ENCODE measurements around the gene PDF. TPM values are rescaled to one million over a fixed set of nuclear protein-coding genes. Genes with fewer than 3 reads are reported as not detected.

Gene PDF
- total and polyA plus RNA-seq, 2 of the 13 experiments (the other 11 are each of a cell fraction or from before 2014, with no cell fraction given): 12.4 to 48.8 TPM

- TF ChIP-seq RNF2 (conservative IDR thresholded peaks at IDR 0.05; ENCODE audit: low read depth) (peak; percentile 92), TAF15 (IDR thresholded peaks at IDR 0.05; ENCODE audit: low read depth, low read length, poor library complexity, severe bottlenecking) (peak; percentile 27), REPIN1 (CRISPR knock-in tag; IDR thresholded peaks at IDR 0.05; ENCODE audit: borderline replicate concordance, low read depth) (peak; percentile 82; the same call in 1 of the 2 replicates), ZFY (CRISPR knock-in tag; IDR thresholded peaks at IDR 0.05) (peak; percentile 94), KLF9 (CRISPR knock-in tag; IDR thresholded peaks at IDR 0.05; ENCODE audit: low read depth) (peak; percentile 50; the same call in 1 of the 2 replicates), ZNF468 (CRISPR knock-in tag; IDR thresholded peaks at IDR 0.05) (no peak), ZNF543 (CRISPR knock-in tag; IDR thresholded peaks at IDR 0.05) (peak; percentile 65; the same call in 1 of the 2 replicates), CSRNP1 (CRISPR knock-in tag; IDR thresholded peaks at IDR 0.05) (peak; percentile 98), GATAD2A (CRISPR knock-in tag; IDR thresholded peaks at IDR 0.05) (peak; percentile 88), ZNF564 (CRISPR knock-in tag; IDR thresholded peaks at IDR 0.05) (0 out of 2 replicates have a peak, but pooled peaks have one; percentile 22), KLF16 (CRISPR knock-in tag; IDR thresholded peaks at IDR 0.05) (peak in 1 of 2 experiments; percentile 96; a peak in 2 of 4 replicates), ZNF777 (CRISPR knock-in tag; IDR thresholded peaks at IDR 0.05) (peak; percentile 61), ZNF101 (CRISPR knock-in tag; IDR thresholded peaks at IDR 0.05; ENCODE audit: borderline replicate concordance, low read depth) (peak; percentile 45; the same call in 1 of the 2 replicates), SRSF1 (optimal IDR thresholded peaks at IDR 0.05; ENCODE audit: low read depth, low read length) (peak; percentile 93), GABPA (IDR thresholded peaks at IDR 0.05; ENCODE audit: low read depth, low read length) (peak; percentile 89), GABPA (CRISPR knock-in tag; IDR thresholded peaks at IDR 0.05; ENCODE audit: low read depth) (peak; percentile 98), ZNF18 (CRISPR knock-in tag; IDR thresholded peaks at IDR 0.05; ENCODE audit: insufficient replicate concordance) (peak; percentile 35), ZNF281 (CRISPR knock-in tag; IDR thresholded peaks at IDR 0.05; ENCODE audit: borderline replicate concordance) (peak; percentile 6; the same call in 1 of the 2 replicates), SP140L (CRISPR knock-in tag; IDR thresholded peaks at IDR 0.05; ENCODE audit: borderline replicate concordance) (peak; percentile 87; the same call in 1 of the 2 replicates), MEIS2 (CRISPR knock-in tag; IDR thresholded peaks at IDR 0.05) (peak; percentile 66), CERS6 (CRISPR knock-in tag; IDR thresholded peaks at IDR 0.05) (peak; percentile 75), TOPORS (CRISPR knock-in tag; IDR thresholded peaks at IDR 0.05) (peak; percentile 96; the same call in 1 of the 2 replicates)
Measured at GRCh38 chr16:69339289-69340094, 9.1 kb upstream of the PDF start, which contains the start of the genes COG8 and NIP7 (continued).
